HFF-Myc (cell line): ENCODE data around the gene ZNF341.

Experiments used
- DNase-seq: peaks from one replicate; pipeline ENCODE4 v3.0.0-alpha.2; 2011; ENCODE audit warnings: low read depth; ENCODE audit errors: extremely low read depth
- H3K4me3 ChIP-seq: replicated peaks from 2 replicates; pipeline ENCODE4 v1.5.1; 2011; ENCODE audit warnings: low read depth, mild to moderate bottlenecking, control low read depth, low read length
- CTCF ChIP-seq: IDR thresholded peaks from 2 replicates; pipeline ENCODE4 v1.5.1; 2012; ENCODE audit warnings: mild to moderate bottlenecking, low read depth, low read length, control low read depth; ENCODE audit errors: missing control alignments

Gene ZNF341

DNA sequence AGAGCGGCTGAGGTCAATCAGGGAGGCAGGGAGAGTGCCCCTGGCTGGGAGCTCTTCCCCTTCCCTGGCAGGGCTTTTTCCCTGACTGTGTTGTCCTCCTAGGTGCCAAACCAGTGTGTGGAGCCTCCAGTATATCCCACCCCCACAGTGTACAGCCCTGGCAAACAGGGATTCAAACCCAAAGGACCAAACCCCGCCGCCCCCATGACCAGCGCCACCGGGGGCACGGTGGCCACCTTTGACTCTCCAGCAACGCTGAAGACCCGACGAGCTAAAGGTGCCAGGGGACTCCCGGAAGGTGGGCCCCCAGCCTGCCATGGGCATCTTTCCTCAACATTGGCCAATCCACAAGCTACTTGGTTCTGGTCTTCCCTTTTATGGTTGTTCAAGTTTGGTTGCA is 25.2 kb downstream of the ZNF341 start:
- no peak for DNase-seq
- TF ChIP-seq CTCF: no peak
- H3K4me3 ChIP-seq: no peak overlapping the region

- no peak for TF ChIP-seq CTCF
- H3K4me3 ChIP-seq: no peak overlapping the region
- DNase-seq: no peak
These were observed 25.7 kb downstream of the ZNF341 start for GRCh38 chr20:33757458-33757857.

- no peak for TF ChIP-seq CTCF
- no peak for DNase-seq
- H3K4me3 ChIP-seq: no peak overlapping the region
These were observed 30.0 kb downstream of the ZNF341 start for GRCh38 chr20:33761698-33762250.

DNA sequence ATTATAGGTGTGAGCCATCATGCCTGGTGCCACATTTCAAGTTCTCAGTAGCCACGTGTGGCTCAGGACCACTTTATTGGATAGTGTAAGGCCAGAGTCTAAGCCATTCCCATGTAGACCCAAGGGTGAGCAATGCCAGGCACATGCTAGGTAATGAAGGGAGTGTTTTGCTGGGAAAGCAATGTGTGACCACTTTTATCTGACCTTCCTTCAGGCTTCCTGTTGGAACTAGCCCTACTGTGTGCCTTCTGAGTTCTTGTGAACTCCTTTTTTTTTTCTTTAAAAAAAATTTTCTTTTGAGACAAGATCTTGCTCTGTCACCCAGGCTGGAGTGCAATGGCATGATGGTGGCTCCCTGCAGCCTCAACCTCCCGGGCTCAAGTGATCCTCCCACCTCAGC is 33.3 kb downstream of the ZNF341 start:
- DNase-seq: no peak
- no peak overlapping the region for H3K4me3 ChIP-seq
- no peak for TF ChIP-seq CTCF

DNA sequence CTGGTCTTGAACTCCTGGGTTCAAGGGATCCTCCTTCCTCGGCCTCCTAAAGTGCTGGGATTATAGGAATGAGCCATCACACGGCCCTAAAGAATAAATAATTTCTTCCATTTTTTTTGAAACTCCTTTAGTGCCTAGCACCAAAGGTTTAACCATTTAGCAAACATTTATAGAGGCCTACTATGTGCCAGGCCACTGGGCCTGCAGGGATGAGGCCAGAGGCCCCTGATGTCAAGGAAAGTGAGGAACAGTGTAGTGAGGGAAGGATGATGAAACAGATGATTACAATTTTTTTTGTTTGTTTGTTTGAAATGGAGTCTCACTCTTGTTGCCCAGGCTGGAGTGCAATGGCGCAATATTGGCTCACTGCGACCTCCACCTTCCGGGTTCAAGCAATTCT is 33.8 kb downstream of the ZNF341 start:
- DNase-seq: no peak
- H3K4me3 ChIP-seq: no peak overlapping the region
- no peak for TF ChIP-seq CTCF

DNA sequence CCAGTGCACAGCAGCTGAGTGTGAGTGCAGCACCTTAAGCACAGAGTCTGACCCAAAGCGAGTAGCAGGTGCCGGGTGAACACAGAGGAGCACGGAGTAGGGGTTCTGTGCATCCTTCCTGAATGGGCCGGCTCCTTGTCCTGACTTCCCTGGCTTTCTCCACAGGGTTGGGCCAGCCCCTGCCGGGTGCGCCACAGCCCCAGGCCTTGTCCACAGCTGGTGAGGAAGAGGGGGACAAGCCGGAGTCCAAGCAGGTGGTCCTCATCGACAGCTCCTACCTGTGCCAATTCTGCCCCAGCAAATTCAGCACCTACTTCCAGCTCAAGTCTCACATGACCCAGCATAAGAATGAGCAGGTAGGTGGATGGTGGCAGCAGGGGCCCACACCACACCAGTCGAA is 34.9 kb downstream of the ZNF341 start:
- no peak for TF ChIP-seq CTCF
- H3K4me3 ChIP-seq: no peak overlapping the region
- DNase-seq: no peak

DNA sequence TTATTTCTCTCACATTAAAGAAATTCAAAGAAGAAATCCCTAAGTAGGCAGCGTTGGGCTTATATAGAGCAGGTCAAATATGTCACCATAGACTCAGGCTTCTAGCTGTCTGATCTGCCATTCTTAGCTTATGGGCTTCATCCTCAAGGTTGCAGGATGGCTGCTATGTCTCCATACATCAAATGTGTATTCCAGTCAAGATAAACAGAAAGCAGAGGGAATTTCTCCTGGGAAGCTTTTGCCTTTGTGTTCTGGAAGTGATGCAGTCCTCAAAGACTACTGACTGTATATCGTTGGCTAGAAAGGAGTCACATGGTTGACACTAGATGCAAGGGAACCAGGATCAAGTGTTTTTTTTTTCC is 36.0 kb downstream of the ZNF341 start:
- no peak overlapping the region for H3K4me3 ChIP-seq
- DNase-seq: no peak
- no peak for TF ChIP-seq CTCF
